Caco-2 (cell line): ENCODE results near the gene SERPINH1. TPM values are rescaled to one million over a fixed set of nuclear protein-coding genes. Genes with fewer than 3 reads are reported as not detected.

Experiments
- BruUV-seq: library from RNA; stranded (reverse); fragments of 400-500 nt; replicated peaks from 2 replicates; lab custom pipeline; 2021; lab: Mats Ljungman, UMichigan
- CTCF ChIA-PET: fragments of 300-600 bp; sonication (Branson Sonifier 250); formaldehyde crosslinking; loops from one replicate; lab custom pipeline; 2022; ENCODE audit warnings: antibody characterized with exemption; lab: Charles Lee
- POLR2A ChIA-PET: fragments of 300-600 bp; sonication (Branson Sonifier 250); formaldehyde crosslinking; loops from one replicate; lab custom pipeline; 2022; ENCODE audit warnings: antibody characterized with exemption; lab: Charles Lee
- DNase-seq, 2 experiments: peaks; one replicate each; pipeline versions ENCODE4 v3.0.0 to v3.0.0-alpha.2; 2020 to 2022
- H3K27me3 ChIP-seq: replicated peaks from 2 replicates; pipeline ENCODE4 v1.6.0; 2011; ENCODE audit warnings: low read length; ENCODE audit not compliant: control insufficient read depth, insufficient read depth
- H3K36me3 ChIP-seq: 2 replicates; pipeline ENCODE4 v1.5.1; 2011; ENCODE audit warnings: low read length; ENCODE audit not compliant: control insufficient read depth, insufficient read depth
- H3K4me1 ChIP-seq: fragments of 250-450 bp; sonication (Bioruptor Pico); 2 replicates; pipeline ENCODE4 v1.5.1; 2020; ENCODE audit warnings: mild to moderate bottlenecking
- H3K4me3 ChIP-seq: 2 replicates; pipeline ENCODE4 v1.5.1; 2011; ENCODE audit warnings: low read depth, mild to moderate bottlenecking, control low read depth, low read length
- H3K9me3 ChIP-seq: fragments of 250-450 bp; sonication (Bioruptor Pico); 2 replicates; pipeline ENCODE4 v1.5.1; 2020; ENCODE audit warnings: mild to moderate bottlenecking, moderate library complexity
- H3K27ac Mint-ChIP-seq: one replicate; pipeline ENCODE4 v1.8.0; 2022; ENCODE audit warnings: mixed read lengths; ENCODE audit not compliant: unreplicated experiment
- H3K27me3 Mint-ChIP-seq: one replicate; pipeline ENCODE4 v1.8.0; 2022; ENCODE audit warnings: mixed read lengths; ENCODE audit not compliant: insufficient read depth, unreplicated experiment
- H3K36me3 Mint-ChIP-seq: one replicate; pipeline ENCODE4 v1.8.0; 2022; ENCODE audit warnings: mild to moderate bottlenecking, mixed read lengths; ENCODE audit not compliant: insufficient read depth, unreplicated experiment
- H3K4me1 Mint-ChIP-seq: one replicate; pipeline ENCODE4 v1.8.0; 2022; ENCODE audit warnings: low read depth, mixed read lengths; ENCODE audit not compliant: unreplicated experiment
- H3K4me3 Mint-ChIP-seq: one replicate; pipeline ENCODE4 v1.8.0; 2022; ENCODE audit warnings: mild to moderate bottlenecking, moderate library complexity, mixed read lengths; ENCODE audit not compliant: unreplicated experiment
- H3K9me3 Mint-ChIP-seq: one replicate; pipeline ENCODE4 v1.8.0; 2022; ENCODE audit warnings: mixed read lengths; ENCODE audit not compliant: unreplicated experiment
- intact Hi-C: fragments of 100-400 bp; cut with micrococcal nuclease; formaldehyde crosslinking; loops from one replicate; pipeline ENCODE4 v1.10.0; 2022; ENCODE audit not compliant: unreplicated experiment
- total RNA-seq: library from RNA; stranded (reverse); gene quantifications from 2 replicates; pipeline ENCODE4 v1.2.3, GENCODE V29; 2022
- TF ChIP-seq, protein P1 (sequence below), 2 experiments: fragments of 200-600 bp in 1 of 2; IDR thresholded peaks; 1 replicate in 1 of 2; 2 replicates in 1 of 2; pipeline versions ENCODE4 v1.5.1 to v1.8.0; 2011 to 2022; ENCODE audit warnings: antibody characterized with exemption in 1 of 2, control low read depth in 1 of 2, inconsistent platforms in 1 of 2, low read depth in 1 of 2, low read length in 1 of 2, mild to moderate bottlenecking in 1 of 2, moderate library complexity in 1 of 2; ENCODE audit not compliant: insufficient read depth in 1 of 2, severe bottlenecking in 1 of 2, unreplicated experiment in 1 of 2

The SERPINH1 gene
- total RNA-seq, 1 experiment from 2014 or later = 481 TPM

DNA sequence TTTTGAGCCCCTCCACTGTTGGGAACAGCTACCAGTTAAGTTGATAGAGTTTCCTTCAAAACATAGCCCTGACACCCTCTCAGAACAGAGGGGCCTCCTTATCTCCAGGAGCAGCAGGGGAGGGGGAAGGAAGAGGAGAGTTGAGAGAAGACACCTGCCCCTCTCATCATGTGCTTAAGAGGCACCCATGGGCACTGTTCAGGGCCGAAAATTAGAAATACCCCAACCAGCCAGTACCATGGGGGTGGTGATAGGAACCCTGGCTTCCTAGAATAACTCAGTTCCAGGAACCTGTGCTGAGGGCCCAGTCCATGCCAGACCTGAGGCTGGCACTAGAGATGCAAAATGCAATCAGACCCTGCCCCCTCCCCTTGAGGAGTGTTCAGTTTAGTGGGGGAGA lies 27.0 kb upstream of the SERPINH1 start:
- H3K9me3 ChIP-seq = no peaks in the 10 kb centered on the region
- TF ChIP-seq, protein P1, sequence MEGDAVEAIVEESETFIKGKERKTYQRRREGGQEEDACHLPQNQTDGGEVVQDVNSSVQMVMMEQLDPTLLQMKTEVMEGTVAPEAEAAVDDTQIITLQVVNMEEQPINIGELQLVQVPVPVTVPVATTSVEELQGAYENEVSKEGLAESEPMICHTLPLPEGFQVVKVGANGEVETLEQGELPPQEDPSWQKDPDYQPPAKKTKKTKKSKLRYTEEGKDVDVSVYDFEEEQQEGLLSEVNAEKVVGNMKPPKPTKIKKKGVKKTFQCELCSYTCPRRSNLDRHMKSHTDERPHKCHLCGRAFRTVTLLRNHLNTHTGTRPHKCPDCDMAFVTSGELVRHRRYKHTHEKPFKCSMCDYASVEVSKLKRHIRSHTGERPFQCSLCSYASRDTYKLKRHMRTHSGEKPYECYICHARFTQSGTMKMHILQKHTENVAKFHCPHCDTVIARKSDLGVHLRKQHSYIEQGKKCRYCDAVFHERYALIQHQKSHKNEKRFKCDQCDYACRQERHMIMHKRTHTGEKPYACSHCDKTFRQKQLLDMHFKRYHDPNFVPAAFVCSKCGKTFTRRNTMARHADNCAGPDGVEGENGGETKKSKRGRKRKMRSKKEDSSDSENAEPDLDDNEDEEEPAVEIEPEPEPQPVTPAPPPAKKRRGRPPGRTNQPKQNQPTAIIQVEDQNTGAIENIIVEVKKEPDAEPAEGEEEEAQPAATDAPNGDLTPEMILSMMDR (IDR thresholded peaks at IDR 0.05; ENCODE audit: insufficient read depth in 1 of 2, low read depth in 1 of 2, low read length in 1 of 2, severe bottlenecking in 1 of 2, unreplicated experiment in 1 of 2) = no peak
- Mint-ChIP-seq H3K27me3 (no peaks in the 10 kb centered on the region), H3K4me1 (peaks cover 11% of the 10 kb centered on the region), H3K27ac (no peak overlapping the region), H3K36me3 (no peaks in the 10 kb centered on the region), H3K4me3 (no peak overlapping the region), H3K9me3 (no peaks in the 10 kb centered on the region)
- ChIA-PET CTCF (interaction anchor here (0.5 to 5.2 kb wide), 3 partner anchors 90 to 674 kb away, joined by 3 to 40 read pairs (median 5); no protein-coding TSS in a partner anchor), POLR2A (interaction anchor here (0.6 kb wide), 1 partner anchor 275 kb away, joined by 5 read pairs; no protein-coding TSS in a partner anchor)
- no peaks in the 10 kb centered on the region for H3K27me3 ChIP-seq
- intact Hi-C loops = no loop called here
- no peak for DNase-seq
- H3K36me3 ChIP-seq = no peaks in the 10 kb centered on the region
- no peak overlapping the region for H3K4me3 ChIP-seq
- H3K4me1 ChIP-seq = peaks cover 10% of the 10 kb centered on the region
- no TSS peak for BruUV-seq

DNA sequence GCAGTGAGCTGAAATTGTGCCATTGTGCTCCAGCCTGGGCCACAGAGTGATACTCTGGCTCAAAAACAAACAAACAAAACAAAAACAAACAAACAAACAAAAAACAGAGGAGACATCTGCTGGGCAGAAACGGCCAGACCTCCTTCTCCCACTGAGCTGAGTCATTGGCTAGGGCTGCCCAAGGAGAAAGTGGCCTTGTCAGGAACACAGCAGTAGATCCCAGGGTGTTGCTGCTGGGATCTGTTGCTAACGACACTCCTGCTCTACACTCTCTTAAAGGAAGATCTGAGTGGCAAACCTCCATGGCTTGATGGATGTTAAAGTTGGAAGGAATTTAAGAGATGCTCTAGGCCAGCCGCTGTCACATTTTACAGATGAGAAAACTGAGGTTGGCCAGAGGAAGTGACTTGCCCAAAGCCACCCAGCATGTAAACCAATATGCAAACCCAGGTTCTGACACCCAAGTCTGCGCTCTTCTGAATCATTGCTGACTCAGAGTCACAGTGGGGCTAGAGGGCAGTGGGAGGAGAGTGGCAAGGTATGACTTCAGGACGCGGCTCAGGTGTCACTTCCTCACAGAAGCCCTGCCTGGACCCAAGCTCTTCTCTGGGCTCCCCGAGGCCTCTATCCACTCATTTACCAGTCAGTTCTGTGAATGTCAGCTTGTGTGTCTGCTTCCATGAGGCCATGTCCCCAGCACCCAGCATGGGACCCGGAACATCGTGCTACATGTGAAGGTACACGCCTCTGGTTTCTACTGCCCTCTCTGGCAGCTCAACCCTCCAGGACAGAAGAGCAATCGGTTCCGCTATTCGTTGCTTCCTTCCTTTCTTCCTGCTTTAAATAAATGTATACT lies 25.0 kb upstream of the SERPINH1 start:
- Mint-ChIP-seq H3K27ac (no peak overlapping the region), H3K9me3 (no peaks in the 10 kb centered on the region), H3K36me3 (no peaks in the 10 kb centered on the region), H3K27me3 (no peaks in the 10 kb centered on the region), H3K4me3 (no peak overlapping the region), H3K4me1 (peaks cover 5% of the 10 kb centered on the region)
- Histone ChIP-seq H3K36me3 (no peaks in the 10 kb centered on the region), H3K4me3 (no peak overlapping the region), H3K4me1 (peaks cover 14% of the 10 kb centered on the region), H3K27me3 (no peaks in the 10 kb centered on the region), H3K9me3 (no peaks in the 10 kb centered on the region)
- intact Hi-C loops = no loop called here
- CTCF ChIA-PET = interaction anchor here (1.2 kb wide), 1 partner anchor 92 kb away, joined by 3 read pairs; no protein-coding TSS in a partner anchor
- TF ChIP-seq, protein P1 (IDR thresholded peaks at IDR 0.05; ENCODE audit: insufficient read depth in 1 of 2, low read depth in 1 of 2, low read length in 1 of 2, severe bottlenecking in 1 of 2, unreplicated experiment in 1 of 2) = no peak
- no peak for DNase-seq
- no TSS peak for BruUV-seq
- POLR2A ChIA-PET = no interaction called here

DNA sequence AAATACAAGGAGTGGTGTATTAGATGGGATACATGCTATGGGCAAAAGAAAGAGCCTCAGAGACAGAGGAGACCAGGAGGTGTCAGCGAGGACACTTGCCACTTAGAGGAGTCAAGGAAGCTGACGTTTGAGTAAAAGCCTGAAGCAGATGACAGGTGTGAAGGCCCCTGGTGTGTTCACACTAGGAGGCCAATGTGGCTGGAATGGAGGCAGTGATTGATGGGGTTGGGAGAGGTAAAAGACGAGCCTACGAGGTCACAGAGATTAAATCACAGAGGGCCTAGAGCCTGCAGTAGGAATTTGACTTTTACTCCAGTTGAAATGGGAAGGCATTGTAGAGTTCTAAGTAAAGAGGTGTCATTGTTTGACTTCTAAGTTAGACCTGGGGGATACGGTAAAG lies 24.3 kb upstream of the SERPINH1 start:
- H3K36me3 Mint-ChIP-seq = no peaks in the 10 kb centered on the region
- CTCF ChIA-PET = interaction anchor here (1.2 kb wide), 1 partner anchor 93 kb away, joined by 3 read pairs; no protein-coding TSS in a partner anchor
- no peak overlapping the region for H3K4me3 ChIP-seq

More for the DNA sequence above, 24.3 kb upstream of the SERPINH1 start:
- Mint-ChIP-seq H3K27me3 (no peaks in the 10 kb centered on the region), H3K9me3 (no peaks in the 10 kb centered on the region), H3K4me3 (no peak overlapping the region), H3K27ac (no peak overlapping the region), H3K4me1 (peaks cover 5% of the 10 kb centered on the region)
- Histone ChIP-seq H3K27me3 (no peaks in the 10 kb centered on the region), H3K4me1 (peaks cover 14% of the 10 kb centered on the region), H3K9me3 (no peaks in the 10 kb centered on the region), H3K36me3 (no peaks in the 10 kb centered on the region)
- intact Hi-C loops = no loop called here
- TF ChIP-seq, protein P1 (IDR thresholded peaks at IDR 0.05; ENCODE audit: insufficient read depth in 1 of 2, low read depth in 1 of 2, low read length in 1 of 2, severe bottlenecking in 1 of 2, unreplicated experiment in 1 of 2) = no peak
- DNase-seq = no peak
- POLR2A ChIA-PET = no interaction called here
- BruUV-seq = no TSS peak
